Measurements from ENCODE around the gene ZC3H8.

ZC3H8 gene

DNA sequence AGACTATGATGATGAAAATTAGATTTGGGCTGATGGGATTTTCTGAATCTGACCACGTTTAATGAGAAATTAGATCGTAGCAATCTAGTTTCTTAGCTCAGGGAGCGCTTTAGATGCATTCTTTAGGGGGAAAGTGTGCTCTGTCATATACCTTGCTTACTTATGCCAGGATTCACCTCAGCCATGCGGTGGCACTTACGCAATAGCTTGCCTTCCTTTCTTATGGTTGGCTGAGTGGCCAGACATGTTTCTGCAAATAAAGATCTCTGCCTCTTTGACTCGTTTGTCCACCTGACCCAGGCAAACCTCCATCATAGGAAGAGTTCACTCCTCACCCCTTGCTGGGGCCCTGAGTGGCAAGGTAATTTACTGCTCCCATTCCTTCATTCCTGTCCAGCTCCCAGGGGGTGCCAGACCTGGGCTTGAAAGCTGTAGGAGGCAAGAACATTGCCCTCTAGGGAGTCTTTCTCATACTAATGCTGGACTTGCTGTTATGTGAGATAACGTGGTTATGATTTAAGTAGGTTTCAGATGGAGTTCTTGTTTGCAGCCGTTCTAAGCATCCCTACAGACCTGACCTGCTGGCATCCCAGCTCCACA lies 59.6 kb downstream of the ZC3H8 start:
- TF ChIP-seq, protein P1, sequence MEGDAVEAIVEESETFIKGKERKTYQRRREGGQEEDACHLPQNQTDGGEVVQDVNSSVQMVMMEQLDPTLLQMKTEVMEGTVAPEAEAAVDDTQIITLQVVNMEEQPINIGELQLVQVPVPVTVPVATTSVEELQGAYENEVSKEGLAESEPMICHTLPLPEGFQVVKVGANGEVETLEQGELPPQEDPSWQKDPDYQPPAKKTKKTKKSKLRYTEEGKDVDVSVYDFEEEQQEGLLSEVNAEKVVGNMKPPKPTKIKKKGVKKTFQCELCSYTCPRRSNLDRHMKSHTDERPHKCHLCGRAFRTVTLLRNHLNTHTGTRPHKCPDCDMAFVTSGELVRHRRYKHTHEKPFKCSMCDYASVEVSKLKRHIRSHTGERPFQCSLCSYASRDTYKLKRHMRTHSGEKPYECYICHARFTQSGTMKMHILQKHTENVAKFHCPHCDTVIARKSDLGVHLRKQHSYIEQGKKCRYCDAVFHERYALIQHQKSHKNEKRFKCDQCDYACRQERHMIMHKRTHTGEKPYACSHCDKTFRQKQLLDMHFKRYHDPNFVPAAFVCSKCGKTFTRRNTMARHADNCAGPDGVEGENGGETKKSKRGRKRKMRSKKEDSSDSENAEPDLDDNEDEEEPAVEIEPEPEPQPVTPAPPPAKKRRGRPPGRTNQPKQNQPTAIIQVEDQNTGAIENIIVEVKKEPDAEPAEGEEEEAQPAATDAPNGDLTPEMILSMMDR (IDR thresholded peaks at IDR 0.05; ENCODE audit: low read depth, low read length, missing control alignments): no peak
- in situ Hi-C loops (cut with HindIII; ENCODE audit: low sequenced_read_pairs): no loop called here
- no peak for DNase-seq (ENCODE audit: low read depth)
- H3K4me3 ChIP-seq (ENCODE audit: low read depth, low read length): no peak overlapping the region

DNA sequence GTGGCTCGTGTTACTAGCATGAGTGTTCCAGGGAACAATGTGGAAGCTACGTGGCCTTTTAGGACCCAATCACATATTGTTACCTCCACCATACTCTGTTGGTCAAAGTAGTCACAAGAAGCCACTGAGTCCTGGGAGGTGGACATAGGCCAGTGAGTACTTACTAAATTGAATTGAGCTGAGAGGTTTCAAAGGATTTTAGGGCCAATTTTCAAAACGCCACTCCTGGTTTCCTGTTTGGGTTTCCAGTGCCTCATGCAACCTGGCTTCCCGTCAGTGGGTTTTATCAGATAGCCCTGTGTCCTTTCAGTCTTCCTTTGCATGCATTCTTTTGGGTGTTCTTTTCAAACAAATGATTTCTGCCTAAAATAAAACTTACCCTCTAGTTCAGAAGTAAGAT lies 60.4 kb downstream of the ZC3H8 start:
- TF ChIP-seq, protein P1 (IDR thresholded peaks at IDR 0.05; ENCODE audit: low read depth, low read length, missing control alignments): no peak
- no peak for DNase-seq (ENCODE audit: low read depth)
- no peak overlapping the region for H3K4me3 ChIP-seq (ENCODE audit: low read depth, low read length)
- in situ Hi-C loops (cut with HindIII; ENCODE audit: low sequenced_read_pairs): loop anchor here (5.0 kb wide), 1 partner anchor 48 kb away; no protein-coding TSS in a partner anchor

DNA sequence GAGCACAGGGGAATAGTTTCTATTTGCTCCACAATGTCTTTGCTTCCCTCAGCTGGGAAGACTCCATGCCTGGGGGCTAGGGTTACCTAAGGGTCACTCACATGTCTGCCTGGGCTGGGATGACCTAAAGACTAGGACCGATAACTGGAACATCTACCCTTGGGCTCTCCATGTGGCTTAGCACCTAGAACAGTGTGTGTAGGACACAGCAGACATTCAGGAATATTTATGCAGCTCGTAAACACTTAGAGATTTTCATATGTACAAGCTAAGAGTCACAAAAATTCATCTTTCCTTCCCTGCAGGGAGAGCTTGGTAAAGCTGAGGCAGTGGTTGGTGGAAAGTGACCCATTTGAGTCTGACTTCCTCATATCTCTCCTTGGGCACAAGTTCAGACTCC lies 60.8 kb downstream of the ZC3H8 start:
- TF ChIP-seq, protein P1 (IDR thresholded peaks at IDR 0.05; ENCODE audit: low read depth, low read length, missing control alignments): no peak
- no peak overlapping the region for H3K4me3 ChIP-seq (ENCODE audit: low read depth, low read length)
- in situ Hi-C loops (cut with HindIII; ENCODE audit: low sequenced_read_pairs): loop anchor here (5.0 kb wide), 1 partner anchor 48 kb away; no protein-coding TSS in a partner anchor
- no peak for DNase-seq (ENCODE audit: low read depth)

DNA sequence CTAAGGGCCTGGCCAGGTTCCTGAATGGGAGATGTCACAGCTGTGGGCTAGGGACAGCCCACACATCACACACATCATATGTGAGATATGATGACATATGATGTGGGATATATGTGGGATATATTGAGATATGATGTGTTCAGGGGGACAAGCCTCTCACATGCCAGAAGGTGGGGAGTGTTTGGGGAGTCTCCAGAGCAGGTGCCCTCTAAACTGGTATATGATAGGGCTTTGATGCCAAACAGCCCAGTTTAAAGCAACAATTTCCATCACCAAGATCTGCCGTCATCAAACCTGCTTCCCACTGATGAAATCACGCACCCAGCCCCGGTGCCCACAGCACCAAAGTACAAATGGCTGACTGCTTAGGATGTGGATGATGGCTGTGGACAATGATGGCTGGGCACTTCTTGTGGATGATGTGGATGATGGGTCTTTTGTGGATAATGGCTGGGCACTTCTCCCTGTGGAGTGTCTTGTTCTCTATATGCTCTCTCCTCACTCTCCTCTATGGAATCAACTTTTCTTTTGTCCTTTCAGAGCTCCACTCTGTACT lies 65.8 kb downstream of the ZC3H8 start:
- in situ Hi-C loops (cut with HindIII; ENCODE audit: low sequenced_read_pairs): no loop called here
- no peak overlapping the region for H3K4me3 ChIP-seq (ENCODE audit: low read depth, low read length)
- no peak for DNase-seq (ENCODE audit: low read depth)
- TF ChIP-seq, protein P1 (IDR thresholded peaks at IDR 0.05; ENCODE audit: low read depth, low read length, missing control alignments): no peak

DNA sequence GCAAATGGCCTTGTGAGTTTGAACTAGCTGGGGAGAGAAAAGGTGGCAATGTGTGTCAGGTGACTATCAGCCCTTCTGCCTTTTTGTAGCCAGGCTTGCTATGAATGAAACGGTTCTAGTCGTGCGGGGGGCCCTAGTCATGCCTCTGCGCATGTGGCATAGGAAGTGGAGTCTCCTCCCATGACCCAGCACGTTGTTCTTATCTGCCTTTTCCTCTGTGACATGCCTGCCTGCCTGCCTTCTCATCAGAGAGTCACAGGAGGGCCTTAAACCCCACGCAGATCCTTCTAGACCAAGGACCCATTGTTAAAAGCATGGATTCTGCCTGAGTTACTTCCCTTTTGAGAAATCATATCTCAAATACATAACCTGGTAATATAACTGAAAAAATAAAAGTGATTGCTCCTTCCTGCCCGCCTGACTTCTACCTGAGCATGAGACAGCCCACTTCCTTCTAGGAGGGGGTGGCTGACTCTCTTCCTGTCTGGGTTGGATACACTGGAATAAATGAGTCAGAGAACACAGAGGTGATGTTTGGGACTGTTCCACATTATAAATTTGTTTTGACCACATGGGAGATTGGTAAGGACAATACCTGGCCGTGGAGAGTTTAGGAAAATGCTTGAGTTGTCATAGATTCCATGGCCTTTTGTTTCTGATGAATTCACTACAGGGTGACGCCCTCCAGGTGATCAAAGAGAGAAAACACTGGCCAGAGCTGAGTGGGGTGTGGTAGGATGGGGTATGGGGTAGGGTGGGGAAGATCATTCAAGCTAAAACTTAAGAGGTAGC lies 66.8 kb downstream of the ZC3H8 start:
- TF ChIP-seq, protein P1 (IDR thresholded peaks at IDR 0.05; ENCODE audit: low read depth, low read length, missing control alignments): no peak
- no peak for DNase-seq (ENCODE audit: low read depth)
- in situ Hi-C loops (cut with HindIII; ENCODE audit: low sequenced_read_pairs): no loop called here
- H3K4me3 ChIP-seq (ENCODE audit: low read depth, low read length): no peak overlapping the region

DNA sequence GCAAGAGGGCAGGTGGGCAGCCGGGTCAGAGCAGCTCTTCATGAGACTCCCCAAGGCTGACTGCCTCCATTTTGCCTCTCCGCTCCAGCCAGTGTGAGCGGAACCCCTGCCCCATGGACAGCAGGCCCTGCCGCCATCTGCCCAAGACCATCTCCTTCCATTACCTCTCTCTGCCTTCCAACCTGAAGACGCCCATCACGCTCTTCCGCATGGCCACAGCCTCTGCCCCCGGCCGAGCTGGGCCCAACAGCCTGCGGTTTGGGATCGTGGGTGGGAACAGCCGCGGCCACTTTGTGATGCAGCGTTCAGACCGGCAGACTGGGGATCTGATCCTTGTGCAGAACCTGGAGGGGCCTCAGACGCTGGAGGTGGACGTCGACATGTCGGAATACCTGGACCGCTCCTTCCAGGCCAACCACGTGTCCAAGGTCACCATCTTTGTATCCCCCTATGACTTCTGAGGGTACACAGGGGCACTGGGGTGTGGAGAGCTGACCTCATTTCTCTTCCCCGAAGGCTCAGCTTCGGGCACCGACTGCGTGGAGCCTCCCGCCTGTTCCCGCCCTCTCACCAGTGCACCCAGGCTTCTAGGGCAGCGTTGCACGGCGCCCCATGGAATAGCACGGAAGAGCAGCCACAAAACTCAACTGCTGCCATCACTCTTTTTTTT lies 67.7 kb downstream of the ZC3H8 start:
- in situ Hi-C loops (cut with HindIII; ENCODE audit: low sequenced_read_pairs): no loop called here
- no peak overlapping the region for H3K4me3 ChIP-seq (ENCODE audit: low read depth, low read length)
- DNase-seq (ENCODE audit: low read depth): no peak

More for the DNA sequence above, 67.7 kb downstream of the ZC3H8 start:
- TF ChIP-seq, protein P1 (IDR thresholded peaks at IDR 0.05; ENCODE audit: low read depth, low read length, missing control alignments): no peak
